HG03135 (cell line): ENCODE data around the gene LSMEM2.
A peak's percentile ranks its signal among the peaks of the same experiment; 100 is the strongest.

Experiments used
- ATAC-seq: cut with Tn5 transposase; IDR thresholded peaks from one replicate; pipeline ENCODE4 v1.9.1; 2021; ENCODE audit warnings: mild to moderate bottlenecking, moderate library complexity; ENCODE audit not compliant: unreplicated experiment

LSMEM2 gene

DNA sequence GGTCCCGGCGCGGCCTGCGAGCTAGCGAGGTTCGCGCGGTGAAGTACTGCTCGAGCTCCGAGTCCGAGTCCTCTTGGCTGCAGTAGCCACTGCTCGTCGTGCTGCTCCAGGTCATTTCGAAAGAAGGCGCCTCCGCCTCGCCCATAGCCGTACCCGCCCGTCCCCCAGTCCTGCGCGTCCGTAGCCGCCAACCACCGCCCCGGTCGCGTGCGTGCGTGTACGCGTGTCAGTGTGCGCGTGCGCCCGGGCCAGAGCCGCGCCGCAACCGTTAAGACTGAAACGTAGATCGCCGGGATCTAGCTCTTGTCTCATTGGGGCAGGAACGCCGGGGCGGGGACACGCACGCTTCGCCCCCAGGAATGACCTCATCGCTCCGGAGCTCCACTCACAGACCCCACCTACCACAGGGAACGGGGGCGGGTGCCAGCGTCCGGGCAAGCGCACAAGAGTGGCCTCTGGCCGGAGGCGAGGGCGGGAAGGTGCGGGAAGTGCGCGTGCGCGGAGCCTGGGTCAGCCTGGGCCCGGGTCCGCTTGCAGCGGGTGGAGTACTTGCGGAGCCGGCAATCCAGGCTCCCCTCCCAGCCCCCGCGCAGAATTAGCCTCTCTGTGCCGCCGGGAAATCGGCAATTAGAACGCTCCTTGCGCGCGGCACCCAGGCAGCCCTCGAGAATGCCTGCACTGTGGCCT is 58.4 kb downstream of the LSMEM2 start:
- peak; percentile 67 for ATAC-seq
